Measurements from ENCODE around the gene RPL19.
"Not testable (repeated sequence)": the region's sequence is repeated elsewhere in the genome, so short reads cannot be mapped to it uniquely, and the experiment has no call there.

The RPL19 gene

DNA sequence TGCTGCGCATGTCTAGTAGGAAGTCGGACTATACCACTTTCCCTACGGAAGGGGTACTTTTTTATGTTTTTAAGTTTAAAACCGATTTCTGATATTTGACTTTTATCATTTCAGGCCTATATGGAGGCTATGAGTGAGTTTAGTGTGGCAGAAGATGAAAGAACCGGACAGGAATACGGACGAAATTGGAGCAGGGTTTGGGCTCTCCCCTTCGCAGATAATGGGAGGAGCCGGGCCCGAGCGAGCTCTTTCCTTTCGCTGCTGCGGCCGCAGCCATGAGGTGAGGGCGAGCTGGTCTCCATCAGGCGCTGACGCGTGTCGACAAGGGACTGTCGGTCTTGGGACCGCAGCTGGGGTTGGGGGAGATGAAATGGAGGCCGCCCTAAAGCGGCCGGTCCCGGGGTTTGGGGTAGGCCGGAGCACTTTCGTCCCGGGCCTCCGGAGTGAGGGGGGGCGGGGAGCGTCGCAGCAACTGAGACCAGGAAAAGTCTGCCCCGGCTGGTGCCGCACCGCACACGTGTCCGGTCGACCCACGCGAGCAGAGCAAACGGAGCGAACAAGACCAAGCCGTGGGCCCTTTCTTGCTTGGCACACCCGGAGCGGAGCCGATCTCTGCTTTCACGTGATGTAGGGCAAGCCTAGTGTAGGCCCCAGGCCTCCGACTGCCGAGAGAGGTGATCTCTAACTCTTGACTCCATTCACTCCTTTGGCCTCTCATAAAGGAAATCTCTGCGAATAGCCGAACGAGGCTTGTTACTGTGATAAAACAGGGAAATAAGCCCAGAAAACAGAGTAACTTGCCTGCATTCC lies at the start of gene RPL19:
Gene RPL19 (plus strand): TSS at position 214 of the 810 bp plus-strand sequence. CDS start 62 bp downstream, at position 276.
- ATAC-seq: peak; percentile 68 to 71

DNA sequence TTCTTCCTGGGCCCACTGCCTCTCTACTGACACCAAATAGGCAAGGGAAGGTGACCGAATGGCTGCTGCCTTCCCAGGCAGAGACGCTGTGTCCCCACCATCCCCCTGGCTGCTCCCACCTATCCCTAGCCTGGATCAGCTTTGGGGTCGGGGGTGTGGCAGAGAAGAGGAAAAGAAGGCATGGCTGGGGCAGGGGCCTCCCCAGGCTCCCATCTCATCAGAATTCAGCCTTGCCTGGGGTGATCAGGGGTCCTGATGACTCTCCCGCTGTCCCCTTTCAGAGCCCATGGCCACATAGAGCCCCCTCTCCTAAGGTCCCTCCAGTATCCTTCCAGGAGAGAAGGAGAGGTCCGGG lies 49.3 kb upstream of the RPL19 start:
- ATAC-seq: no peak

- ATAC-seq: no peak
Measured at GRCh38 chr17:39151150-39151942, 48.7 kb upstream of the RPL19 start, which contains the start of gene PLXDC1. Gene PLXDC1, minus strand, starts transcription at chr17:39151637. Its CDS starts 200 bp downstream, at chr17:39151437.

DNA sequence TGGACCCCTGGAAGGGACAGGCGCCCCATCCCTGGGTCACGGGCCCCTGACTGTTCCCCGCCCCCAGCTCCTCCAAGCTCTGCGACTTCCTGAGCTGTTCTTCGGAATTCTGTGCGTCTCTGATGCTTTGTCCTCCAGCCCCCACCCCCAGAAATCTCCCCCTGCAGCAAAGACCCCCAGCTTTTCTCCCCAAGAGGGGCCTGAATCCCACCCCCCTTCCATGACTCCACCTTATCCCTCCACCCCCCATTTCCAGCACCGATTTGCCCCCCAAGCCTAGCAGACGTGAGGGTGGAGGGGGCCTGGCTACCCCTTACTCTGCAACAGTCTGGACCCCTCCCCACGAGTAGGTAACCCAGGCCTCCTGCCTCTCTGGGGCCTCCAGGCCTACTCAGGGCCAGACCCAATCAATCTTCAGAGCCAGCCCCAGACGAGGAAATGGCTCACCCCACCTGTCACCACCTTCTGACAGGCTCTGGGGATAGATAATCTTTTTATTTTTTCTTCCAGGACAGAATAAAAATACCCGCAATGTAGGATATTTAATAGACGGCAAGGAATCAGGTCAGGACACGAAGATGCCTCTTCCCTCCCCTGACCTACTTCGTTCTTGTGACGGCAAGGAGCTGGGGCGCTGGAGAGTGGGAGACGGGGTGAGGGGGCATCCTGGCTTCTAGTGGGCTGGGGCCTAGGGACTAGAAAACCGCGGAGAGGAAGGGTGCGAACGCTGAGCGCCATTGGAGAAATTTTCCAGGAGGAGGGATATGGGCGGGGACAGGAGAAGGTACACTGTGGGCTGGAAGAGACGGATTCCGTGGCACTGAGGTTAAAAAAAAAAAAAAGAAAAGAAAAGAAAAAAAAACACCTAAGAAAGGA lies 47.9 kb upstream of the RPL19 start:
- ATAC-seq: no peak

DNA sequence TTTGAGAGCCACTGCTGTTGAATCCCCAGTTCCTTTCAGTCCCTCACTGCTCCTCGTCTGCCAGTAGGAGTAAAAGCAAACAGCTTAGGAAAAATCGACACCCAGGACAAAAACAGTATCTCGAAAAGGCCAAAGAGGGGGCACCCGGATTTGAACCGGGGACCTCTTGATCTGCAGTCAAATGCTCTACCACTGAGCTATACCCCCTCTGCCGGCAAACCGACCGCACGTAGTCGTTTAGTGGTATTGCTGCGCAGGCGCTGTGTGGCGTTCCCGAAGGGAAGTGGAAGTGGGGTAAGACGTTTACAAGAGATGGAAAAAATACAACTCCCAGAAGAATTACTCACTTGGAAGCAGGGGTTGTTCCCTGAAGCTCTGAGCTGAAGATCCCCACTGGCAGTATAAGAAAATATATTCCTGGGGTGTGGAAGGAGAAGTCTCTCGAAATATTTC lies 46.5 kb upstream of the RPL19 start:
- ATAC-seq: peak; percentile 55 to 68

- no peak for ATAC-seq
Measured at GRCh38 chr17:39155654-39156053, 44.4 kb upstream of the RPL19 start.

DNA sequence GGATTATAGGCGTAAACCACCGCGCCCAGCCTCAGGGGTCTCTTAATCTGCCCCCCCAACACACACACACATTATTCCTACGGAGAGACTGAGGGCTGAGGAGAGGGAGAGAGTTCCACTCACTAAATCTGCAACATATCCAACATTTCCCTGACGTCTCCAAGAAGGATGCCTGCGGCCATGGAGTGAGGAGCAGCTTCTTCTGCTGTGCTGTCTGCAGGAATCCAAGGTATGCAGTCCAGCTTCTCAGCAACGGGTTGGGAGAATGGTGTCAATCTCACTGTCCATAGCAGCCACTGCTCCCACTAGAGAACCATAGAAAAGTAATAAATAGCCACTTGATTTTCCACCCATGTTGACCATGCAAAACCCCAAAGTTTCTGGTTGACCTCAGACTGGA lies 43.6 kb upstream of the RPL19 start:
- no peak for ATAC-seq

DNA sequence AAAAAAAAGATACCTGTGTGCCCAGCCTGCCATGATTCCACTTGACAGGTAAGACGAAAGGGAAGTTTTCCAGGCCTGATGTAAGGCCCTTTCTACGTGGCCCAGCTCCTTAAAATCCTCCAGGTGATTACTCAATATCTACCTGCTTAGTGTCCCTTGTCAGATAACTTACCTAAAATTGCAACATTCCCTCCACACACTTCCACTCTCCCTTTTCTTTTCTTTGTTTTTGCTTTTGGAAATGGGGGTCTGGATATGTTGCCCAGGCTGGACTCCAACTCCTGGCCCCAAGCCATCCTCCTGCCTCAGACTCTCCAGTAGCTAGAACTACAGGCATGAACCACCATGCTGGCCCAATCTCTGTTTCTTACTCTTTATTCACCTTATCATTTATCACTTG lies 41.5 kb upstream of the RPL19 start:
- no peak for ATAC-seq

DNA sequence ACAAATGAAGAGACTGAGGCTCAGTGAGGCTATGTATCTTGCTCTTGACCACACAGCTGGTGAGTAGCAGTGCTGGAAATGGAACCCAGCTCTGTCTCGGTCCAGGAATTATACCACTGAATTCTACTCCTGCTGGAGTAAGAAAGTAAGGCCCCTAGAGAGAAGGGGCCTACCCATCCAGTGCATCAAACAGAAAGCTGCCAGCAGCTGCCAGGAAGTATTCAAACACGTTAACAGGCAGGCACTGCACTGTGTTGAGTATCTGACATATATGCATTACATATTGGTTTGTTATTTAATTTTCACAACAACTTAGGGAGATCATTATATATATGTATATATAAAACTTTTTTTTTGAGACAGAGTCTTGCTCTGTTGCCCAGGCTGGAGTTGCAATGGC lies 38.1 kb upstream of the RPL19 start:
- ATAC-seq: no peak

- ATAC-seq: peak; percentile 96
Measured at GRCh38 chr17:39164675-39165143, 35.4 kb upstream of the RPL19 start.

DNA sequence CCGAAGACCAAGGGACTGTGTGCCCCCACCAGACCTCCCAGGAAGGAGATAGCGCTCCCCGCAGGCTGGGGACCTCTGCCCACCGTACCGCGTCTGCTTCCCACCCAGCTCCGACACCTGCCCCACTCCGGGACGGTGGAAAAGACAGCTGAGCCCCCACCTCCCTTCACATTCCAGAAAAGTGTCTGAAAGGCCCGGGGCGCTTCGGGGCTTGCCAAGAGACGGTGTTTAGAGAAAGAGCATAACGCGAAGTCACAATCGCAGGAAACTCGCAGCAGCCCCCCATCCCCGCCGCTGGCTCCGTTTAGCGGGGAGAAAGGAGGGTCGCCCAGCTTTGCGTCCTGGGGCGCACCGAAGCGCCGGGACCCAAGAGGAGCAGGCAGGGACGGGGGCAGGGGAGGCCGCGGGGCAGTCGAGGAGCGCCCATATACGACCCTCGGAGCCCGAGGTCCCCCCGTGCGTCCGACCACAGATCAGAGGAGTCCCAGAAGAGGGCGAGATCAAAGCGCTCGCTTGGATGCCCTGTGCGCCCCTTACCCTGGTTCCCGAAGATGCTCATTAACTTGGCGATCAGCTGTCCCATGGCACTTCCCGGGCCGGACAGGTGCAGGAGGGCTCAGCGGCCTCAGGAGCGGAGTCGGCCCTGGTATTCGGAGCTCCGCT lies 34.8 kb upstream of the RPL19 start:
- peak in 1 of 2 donors; percentile 4 for ATAC-seq

GRCh38 chr17:39165841-39166349 lies 34.2 kb upstream of the RPL19 start, which contains the start of gene ARL5C:
Gene ARL5C, minus strand, starts transcription at chr17:39166161. Its CDS starts 401 bp downstream, at chr17:39165760.
- no peak for ATAC-seq

DNA sequence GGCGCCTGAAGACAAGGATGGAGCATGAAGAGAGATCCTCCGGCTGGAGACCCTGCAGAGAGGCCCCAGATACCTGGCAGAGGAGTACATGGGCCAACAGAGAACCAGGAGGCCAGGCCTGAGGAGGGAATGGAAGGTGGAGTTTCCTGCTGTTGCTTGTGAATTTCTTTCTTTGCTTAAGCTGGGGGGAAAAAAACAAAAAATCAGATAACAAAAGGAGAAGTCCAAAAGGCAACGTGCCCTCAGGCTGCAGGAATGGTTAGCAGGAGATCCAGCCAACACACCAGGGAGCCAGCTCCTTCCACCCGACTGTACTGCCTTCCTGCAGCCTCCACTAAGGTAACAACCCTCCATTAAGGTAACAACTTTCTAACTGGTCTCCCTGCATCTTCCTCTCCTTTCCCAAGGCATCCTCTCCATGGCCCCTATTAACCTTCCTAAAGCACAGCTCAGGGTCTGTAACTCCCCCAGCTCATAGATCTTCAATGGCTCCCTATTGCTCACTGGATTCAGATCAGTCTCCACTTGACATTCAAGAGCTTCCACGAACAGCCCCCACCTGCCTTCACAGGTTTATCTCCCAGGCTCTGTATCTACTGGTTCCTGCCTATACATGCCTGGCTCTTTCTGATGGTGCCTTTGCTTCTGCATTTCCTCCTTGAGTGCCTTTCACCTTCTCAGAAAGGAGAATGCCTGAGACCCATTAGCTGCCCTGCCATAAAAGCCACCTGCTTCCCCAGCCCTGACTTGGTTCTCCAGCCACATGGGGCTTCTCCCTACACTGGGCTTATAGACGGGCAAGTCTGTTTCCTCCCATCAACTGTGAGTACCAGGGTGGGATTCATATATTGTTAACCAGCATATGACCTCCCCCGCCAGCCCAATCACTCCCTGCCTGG lies 33.4 kb upstream of the RPL19 start:
- ATAC-seq: no peak

- ATAC-seq: no peak
Measured at GRCh38 chr17:39167476-39167875, 32.6 kb upstream of the RPL19 start.

- not testable (repeated sequence) for ATAC-seq
Measured at GRCh38 chr17:39168503-39168902, 31.6 kb upstream of the RPL19 start.

- ATAC-seq: no peak
Measured at GRCh38 chr17:39169101-39169500, 31.0 kb upstream of the RPL19 start.

- no peak for ATAC-seq
Measured at GRCh38 chr17:39169518-39169917, 30.6 kb upstream of the RPL19 start.

DNA sequence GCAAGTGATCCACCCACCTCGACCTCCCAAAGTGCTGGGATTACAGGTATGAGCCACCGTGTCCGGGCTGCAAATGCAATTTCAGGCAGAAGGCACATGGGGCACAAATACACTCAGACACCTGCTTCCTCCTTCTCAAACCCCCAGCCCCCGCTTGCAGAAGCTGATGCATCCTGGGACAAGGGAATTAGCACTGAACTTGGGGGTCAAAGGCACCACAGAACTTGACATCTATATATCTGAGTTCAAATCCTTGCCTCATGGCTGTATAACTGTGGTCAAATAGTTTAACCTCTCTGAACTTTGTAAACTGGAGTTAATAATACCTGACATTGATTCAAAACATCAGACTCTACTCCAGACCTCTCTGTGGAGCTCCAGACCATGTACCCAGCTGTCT lies 30.0 kb upstream of the RPL19 start:
- no peak for ATAC-seq

DNA sequence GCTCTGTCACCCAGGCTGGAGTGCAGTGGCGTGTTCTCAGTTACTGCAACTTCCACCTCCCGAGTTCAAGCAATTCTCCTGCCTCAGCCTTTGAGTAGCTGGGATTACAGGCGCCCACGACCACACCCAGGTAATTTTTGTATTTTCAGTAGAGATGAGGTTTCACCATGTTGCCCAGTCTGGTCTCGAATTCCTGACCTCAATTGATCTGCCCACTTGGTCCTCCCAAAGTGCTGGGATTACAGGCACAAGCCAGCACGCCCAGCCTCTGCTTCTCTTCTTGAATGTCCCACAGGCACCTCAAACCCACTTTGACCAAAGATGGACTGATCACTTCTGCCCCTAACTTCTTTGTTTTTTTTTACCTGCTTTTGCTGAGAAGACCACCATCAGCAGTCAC lies 29.5 kb upstream of the RPL19 start:
- ATAC-seq: no peak

DNA sequence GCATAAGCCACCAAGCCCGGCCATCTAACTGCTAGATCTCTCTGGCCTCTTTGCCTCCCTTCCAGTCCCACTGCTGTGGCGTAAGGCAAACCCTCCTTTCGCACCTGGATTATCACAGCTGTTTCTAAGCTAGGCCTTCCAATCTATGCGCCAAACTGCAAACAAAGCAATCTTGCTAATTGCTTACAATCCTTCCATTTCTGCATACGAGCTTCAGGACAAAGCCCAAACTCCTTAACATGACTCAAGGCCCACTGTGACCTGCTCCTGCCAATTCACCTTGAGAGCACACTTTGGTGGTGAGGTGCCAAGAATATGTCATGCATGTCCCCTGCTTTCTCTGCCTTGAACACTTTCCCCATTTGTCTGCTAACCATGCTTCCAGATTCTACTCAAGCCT lies 28.1 kb upstream of the RPL19 start:
- ATAC-seq: no peak

- no peak for ATAC-seq
Measured at GRCh38 chr17:39173080-39173479, 27.0 kb upstream of the RPL19 start.

All from activated CD4-positive, CD25-positive, alpha-beta regulatory T cell treated with anti-CD3 and anti-CD28 coated beads, Interleukin-2, amount 50 U/mL, for 24 hours (primary cell).